Right lobe of liver (tissue), 4 donors: ENCODE results near the gene SLC25A10.
A peak's percentile ranks its signal among the peaks of the same experiment; 100 is the strongest.

ENCODE experiments used
- POLR2A ChIP-seq: fragments of 450-650 bp; IDR thresholded peaks from one replicate; pipeline ENCODE4 v1.6.1; 2017; ENCODE audit warnings: antibody characterized with exemption, mild to moderate bottlenecking
- TF ChIP-seq, protein P1 (sequence below), 4 donors: fragments of 200-600 bp in 3 of 4; fragments of 450-650 bp in 1 of 4; IDR thresholded peaks; one replicate each; pipeline versions ENCODE4 v1.5.1 to v1.8.0; 2016 to 2022; ENCODE audit warnings: antibody characterized with exemption in 4 of 4, mild to moderate bottlenecking in 2 of 4
- donor health status: DM: no; HTN: no; CAD: no.
- donor health status: DM: no; HTN: no; CAD: no.
- donor health status: DM: no; HTN: yes; CAD: no.

DNA sequence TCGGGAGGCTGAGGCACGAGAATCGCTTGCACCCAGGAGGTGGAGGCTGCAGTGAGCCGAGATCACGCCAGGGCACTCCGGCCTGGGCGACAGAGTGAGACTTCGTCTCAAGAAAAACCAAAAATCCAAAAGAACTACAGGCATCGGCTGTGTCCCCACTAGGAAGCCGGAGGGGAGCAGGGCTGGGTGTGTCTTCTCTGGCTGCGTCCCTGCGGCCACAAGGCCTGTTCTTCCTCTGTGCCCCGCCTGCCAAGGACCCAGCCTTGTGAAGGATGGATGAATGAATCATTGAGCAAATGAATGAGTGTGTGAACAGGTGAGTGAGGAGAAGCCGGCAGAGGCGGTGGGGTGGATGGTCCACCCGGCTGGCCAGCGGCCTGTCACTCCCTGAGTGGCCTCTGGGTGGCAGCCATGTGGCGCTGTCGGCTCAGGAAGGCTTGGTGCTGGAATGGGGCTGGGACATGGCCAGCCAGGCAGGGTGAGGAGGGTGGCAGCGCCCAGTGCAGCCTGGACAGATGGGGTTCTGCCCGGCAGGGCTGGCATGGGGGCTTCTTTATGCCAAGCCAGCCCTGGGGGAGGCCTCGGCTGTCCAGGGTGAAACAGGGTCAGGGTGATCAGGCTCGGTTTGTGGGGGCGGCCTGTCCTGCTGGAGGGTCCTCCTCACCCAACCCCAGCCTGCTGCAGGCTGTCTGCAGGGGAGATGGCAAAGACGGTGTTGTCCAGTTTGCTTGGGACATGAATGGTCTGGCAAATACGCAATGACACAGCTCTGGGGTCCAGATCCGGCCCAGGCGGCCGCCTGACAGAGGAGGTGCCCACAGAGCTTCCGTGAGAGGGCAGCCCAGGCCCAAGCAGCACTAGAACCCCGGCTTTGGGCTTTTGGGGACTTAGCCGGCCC is 21.7 kb downstream of the SLC25A10 start:
- TF ChIP-seq, protein P1, sequence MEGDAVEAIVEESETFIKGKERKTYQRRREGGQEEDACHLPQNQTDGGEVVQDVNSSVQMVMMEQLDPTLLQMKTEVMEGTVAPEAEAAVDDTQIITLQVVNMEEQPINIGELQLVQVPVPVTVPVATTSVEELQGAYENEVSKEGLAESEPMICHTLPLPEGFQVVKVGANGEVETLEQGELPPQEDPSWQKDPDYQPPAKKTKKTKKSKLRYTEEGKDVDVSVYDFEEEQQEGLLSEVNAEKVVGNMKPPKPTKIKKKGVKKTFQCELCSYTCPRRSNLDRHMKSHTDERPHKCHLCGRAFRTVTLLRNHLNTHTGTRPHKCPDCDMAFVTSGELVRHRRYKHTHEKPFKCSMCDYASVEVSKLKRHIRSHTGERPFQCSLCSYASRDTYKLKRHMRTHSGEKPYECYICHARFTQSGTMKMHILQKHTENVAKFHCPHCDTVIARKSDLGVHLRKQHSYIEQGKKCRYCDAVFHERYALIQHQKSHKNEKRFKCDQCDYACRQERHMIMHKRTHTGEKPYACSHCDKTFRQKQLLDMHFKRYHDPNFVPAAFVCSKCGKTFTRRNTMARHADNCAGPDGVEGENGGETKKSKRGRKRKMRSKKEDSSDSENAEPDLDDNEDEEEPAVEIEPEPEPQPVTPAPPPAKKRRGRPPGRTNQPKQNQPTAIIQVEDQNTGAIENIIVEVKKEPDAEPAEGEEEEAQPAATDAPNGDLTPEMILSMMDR (IDR thresholded peaks at IDR 0.05), result peak; percentile 94 to 98 (median 98)
- TF ChIP-seq POLR2A, result no peak
